Measurements from ENCODE around the gene PLCB1.

DNA sequence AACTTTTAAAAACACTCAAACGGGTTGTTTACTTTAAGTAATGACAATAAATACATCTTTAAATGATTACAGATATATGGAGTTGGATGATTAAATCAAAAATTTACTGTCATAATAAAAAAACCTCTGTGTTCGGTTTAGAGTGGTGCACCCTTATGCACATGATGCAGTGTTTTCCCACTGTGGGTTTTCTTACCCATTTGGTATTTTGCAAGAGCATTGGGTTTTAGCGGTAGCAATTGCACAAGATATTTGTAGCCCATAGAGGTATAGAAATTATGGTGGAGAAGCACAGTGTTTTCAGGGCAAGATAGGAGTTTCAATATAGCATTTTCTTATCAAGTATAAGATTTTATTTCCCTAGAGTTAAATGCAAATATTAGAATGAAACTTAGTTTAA is 526.0 kb downstream of the PLCB1 start:
- TF ChIP-seq EZH2 (IDR thresholded peaks at IDR 0.05) (no peak), POLR2AphosphoS5 (IDR thresholded peaks at IDR 0.05; ENCODE audit: borderline replicate concordance, low read depth, low read length) (no peak)

Data from SK-N-MC (cell line).